Activated CD8-positive, alpha-beta memory T cell treated with anti-CD3 and anti-CD28 coated beads, Interleukin-2, amount 50 U/mL, for 48 hours (primary cell): ENCODE results near the gene BAZ1B.
"Not testable (repeated sequence)": the region's sequence is repeated elsewhere in the genome, so short reads cannot be mapped to it uniquely, and the experiment has no call there.

Experiments
- DNase-seq: peaks from one replicate; pipeline ENCODE4 v3.0.0-alpha.2; 2020

BAZ1B gene

DNA sequence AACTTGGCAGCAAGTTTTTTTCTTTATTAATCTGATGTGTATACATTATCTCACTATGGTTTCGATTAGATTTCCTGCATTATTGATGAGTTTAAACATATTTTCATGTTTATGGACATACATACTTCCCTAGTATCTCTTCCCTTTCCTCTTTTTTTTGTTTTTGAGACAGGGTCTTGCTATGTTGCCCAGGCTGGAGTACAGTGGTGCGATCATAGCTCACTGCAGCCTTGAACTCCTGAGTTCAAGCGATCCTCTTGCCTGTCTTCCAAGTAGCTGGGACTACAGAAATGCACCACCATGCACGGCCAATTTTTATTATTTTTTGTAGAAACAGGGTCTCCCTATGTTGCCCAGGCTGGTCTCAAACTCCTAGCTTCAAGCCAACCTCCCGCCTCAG, 18.9 kb downstream of the BAZ1B start:
- no peak for DNase-seq

DNA sequence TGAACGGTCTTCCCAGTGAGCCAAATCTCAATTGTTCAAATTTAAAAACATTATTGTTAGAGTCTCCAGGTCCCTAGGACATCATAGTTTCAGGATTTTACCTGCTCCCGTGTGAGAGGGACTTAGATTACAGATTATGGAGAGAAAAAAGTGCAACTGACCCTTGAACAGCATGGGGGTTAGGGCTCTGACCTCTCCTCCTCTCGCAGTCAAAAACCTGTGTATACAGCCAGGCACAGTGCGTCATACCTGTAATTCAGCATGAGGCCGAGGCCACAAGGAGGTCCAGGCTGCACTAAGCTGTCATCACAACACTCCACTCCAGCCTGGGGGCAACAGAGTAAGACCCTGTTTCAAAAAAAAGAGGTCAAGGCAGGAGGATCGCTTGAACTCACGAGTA, 25.5 kb downstream of the BAZ1B start:
- no peak for DNase-seq

DNA sequence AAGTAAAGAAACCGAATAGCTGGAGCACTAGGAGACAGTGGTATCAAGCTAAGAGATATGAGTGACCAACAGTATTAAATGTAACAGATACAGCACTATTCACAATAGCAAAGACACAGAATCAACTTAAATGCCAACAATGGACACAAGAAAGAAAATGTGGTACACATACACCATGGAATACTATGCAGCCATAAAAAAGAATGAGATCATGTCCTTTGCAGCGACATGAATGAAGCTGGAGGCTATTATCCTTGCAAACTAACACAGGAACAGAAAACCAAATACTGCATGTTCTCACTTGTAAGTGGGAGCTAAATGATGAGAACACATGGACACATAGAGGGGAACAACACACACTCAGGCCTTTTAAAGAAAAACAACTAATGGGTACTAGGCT, 26.6 kb downstream of the BAZ1B start:
- DNase-seq, result not testable (repeated sequence)

DNA sequence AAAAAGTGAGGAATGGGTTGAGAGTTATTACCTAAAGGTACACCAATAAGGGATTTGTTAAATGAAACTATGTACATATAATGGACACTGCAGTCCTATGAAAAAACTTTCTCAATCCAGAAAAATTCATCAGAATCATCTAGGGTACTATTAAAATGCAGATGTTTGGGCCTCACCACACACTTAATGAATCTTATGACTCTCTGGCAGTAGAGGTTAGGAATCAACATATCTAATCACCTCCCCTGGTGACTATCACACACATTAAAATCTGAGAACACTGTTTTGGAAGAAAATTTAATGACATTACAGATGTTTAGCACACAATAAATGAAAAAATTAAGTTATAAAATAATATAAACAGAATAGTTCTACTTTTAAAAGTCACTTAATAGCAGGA, 32.1 kb downstream of the BAZ1B start:
- DNase-seq, result no peak

DNA sequence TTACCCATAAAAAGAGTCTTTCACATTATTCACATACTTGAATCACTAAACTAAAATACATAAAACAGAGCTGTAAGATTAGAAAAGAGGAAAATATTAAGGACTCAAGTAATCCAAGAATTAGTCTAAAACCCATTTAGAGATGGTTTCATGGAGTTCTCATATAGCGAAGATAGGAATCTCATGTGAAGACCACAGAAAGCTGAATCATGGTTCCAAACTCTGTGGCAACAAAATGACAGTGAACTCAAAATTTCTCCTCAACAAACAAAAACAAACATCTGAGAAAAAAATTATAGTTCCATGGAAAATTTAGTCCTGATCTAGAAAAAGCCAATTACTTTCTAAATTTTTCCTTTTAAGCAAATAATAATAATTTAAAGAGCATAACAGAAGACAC, 34.6 kb downstream of the BAZ1B start:
- no peak for DNase-seq

DNA sequence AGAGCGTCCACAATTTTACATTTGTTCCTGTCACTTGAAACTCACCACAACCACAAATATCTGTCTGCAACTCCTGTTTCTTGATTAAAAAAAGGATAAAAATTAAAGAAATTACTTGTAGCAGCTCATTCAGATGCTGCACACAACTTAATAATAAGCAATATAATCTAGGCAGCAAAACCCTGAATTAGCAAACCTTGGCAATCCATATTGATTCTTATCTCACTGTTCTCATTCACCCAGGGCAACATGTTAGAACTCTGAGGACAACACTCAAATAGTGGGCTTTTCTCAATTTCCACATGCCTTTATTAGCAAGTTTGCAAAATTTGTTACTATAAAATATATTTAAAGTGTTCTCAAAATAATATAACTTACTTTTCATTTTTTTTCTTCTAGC, 38.9 kb downstream of the BAZ1B start:
- no peak for DNase-seq

DNA sequence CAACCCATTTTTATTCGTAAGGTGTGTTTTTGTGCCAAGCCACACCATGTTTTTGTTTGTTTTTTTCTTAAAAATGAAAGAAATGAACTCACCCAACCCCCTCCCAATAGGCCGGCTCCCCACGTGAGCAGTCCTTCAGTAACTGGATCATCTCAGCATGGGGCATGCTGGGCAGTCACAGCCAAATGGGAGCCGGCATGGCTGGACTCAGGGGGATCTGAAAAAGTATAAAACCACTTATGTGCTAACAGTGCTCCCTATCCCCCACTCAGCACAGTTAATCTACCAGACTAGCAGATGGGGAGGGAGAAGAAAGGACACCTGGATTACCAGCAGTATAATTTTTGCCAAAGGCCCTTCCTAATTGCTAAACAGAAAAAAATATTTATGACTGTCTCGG, 39.3 kb downstream of the BAZ1B start:
- no peak for DNase-seq

DNA sequence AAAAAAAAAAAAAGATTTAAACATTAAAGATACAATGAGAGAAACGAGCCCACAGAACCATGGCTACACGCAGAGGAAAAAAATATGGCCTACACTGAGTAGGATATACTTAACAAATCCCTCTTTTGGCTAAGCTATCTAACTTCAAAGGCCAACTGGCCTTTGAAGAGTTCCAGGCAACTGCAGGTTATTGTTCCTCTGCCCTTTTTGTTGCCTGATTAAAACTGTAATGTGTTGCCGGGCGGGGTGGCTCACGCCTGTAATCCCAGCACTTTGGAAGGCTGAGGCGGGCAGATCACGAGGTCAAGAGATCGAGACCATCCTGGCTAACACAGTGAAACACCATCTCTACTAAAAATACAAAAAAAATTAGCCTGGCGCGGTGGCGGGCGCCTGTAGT, 40.6 kb downstream of the BAZ1B start:
- not testable (repeated sequence) for DNase-seq

DNA sequence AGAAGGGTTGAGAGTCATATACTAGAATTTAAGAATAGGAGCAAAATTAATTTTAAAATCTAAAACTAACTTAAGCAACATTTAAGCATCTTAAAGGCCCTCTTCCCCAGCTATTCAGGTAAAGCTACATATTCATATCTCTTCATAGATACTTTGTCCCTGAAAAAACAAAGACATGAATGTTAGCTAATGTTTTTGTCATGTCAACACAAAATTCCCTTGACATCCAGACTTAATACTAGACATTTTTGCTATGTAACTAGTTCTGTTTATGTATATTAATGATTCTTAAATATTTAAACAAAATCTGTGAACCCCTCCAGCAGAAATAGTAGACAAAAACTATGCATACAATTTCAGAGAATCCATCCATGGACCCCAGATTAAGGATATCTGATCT, 43.5 kb downstream of the BAZ1B start:
- no peak for DNase-seq

DNA sequence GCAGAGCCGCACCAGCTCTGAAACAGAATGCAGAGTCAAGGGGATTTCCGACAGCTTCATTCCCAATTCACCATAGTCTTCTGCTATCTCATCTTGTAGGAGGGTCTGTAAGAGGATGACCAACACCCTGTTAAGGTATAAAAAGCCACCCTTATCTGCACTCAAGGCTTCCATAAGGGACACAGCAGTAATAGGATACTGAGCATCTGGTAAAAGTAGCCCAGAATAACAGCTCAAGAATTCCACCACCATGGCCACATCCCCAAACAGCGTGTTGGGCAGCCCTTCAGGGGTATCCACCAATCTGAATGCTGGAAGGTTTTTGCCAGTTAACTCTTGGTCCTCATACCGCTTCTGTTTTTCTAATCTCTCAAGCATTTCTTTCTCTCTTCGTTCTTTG, 44.7 kb downstream of the BAZ1B start:
- DNase-seq, result no peak

DNA sequence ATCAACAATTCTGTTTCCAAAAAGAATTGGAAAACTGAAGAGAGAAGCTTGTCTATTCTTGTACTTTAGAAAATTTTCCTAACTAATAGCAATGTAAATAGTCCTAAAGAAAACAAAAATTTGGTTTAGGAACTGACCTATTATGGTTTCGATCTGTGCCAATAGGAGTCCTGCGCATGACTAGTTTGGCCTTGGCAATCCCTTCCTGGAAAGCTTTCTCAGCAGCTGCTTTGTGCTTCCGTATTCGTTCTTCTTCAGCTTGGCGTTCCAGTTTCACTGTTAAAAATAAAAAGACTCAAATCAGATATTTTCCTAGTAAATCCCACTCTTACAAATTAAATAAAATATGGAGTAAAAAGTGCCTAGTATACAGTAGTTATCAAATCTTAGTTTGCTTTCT, 51.9 kb downstream of the BAZ1B start:
- no peak for DNase-seq

DNA sequence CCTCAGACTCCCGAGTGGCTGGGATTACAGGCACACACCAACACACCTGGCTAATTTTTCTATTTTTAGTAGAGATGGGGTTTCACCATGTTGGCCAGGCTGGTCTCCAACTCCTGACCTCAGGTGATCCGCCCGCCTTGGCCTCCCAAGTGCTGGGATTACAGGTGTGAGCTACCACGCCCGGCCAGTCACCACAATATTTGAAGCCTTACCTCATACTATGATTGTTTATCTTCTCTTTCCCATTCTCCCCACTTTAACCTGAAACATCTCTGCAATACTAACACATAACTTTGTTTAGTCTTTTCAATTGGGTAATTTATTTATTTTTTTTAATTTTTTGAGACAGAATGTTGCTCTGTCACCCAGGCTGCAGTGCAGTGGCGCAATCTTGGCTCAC, 55.0 kb downstream of the BAZ1B start:
- not testable (repeated sequence) for DNase-seq

DNA sequence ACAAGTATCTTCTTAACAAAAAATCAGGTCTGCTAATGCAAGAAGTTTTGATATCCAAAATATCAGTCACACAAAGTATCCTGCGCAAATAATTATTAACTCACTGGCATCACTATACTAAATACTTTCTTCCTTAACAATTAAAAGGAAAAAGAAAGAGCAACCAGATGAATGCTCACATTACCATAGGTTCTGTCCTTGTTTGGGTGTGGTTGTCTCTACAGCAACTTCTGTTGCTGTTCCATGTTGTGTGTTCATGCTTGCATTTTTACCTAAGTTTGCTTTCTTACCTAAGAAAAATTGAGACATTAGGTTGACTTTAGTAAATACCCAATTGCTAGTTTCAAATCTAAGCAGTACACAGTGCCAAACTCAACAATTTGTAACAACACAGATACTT, 56.0 kb downstream of the BAZ1B start:
- no peak for DNase-seq

DNA sequence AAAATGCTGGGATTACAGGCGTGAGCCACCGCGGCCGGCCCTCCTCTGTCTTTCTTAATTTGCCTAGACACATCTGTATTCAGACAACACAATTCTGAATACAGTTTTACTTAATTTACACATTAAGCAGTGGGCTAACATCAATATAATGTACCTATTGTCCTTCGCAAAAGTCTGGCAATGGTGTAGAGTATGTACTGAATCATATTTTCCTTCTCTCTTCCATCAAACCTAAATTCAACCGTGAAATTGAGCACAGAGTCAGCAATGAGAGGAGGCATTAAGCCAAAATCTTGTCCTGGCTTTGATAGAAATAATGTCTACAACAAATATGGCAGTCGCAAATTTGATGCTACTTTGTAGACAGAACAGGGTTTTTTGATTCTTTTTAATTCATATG, 58.1 kb downstream of the BAZ1B start:
- no peak for DNase-seq

DNA sequence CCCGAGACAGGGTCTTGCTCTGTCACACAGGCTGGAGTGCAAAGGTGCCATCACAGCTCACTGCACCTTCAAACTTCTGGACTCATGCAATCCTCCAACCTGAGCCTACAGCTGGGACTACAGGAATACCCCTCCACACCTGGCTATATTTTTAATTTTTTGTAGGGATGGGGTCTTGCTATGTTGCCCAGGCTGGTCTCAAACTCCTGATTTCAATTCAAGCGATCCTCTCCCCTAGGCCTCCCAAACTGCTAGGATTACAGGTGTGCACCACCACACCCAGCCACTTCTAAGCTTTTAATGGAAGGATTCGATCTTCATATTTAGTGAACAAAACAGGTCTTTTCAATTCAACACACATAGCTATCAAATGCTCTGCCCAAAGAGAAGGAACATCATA, 58.8 kb downstream of the BAZ1B start:
- DNase-seq, result no peak

DNA sequence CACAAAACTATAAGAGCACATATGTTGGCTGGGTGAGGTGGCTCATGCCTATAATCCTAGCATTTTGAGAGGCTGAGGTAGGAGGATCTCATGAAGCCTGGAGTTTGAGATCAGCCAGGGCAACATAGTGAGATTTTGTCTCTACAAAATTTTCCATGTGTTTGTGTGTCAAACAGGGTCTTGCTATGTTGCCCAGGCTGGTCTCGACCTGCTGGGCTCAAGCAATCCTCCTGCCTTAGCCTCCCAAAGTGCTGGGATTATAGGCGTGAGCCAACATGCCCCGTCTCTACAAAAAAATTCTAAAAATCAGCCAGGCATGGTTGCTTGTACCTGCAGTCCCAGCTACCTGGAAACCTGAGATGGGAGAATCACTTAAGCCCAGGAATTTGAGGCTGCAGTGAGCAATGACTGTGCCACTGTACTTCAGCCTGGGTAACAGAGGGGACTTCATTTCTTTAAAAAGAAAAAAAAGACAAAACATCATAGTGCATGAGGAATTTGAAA, 60.3 kb downstream of the BAZ1B start:
- DNase-seq, result no peak

DNA sequence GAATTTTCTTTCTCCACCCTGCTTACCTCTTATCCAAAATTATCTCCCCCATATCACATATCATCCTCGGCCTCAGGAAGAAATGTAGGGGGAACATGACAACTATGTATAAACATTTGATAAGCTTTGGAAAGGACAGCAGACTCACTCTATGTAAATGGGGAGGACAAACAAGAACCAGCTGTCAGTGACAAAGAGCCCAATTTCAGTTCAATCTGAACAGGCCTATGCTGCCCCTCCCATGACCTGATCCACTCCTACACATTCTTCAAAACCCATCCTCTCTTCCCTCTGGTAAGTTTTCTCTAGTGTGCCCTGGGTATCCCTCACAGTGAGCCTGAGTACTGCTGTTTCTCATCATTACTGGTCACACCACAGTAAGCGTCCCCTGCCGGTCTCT, 67.7 kb downstream of the BAZ1B start:
- no peak for DNase-seq

DNA sequence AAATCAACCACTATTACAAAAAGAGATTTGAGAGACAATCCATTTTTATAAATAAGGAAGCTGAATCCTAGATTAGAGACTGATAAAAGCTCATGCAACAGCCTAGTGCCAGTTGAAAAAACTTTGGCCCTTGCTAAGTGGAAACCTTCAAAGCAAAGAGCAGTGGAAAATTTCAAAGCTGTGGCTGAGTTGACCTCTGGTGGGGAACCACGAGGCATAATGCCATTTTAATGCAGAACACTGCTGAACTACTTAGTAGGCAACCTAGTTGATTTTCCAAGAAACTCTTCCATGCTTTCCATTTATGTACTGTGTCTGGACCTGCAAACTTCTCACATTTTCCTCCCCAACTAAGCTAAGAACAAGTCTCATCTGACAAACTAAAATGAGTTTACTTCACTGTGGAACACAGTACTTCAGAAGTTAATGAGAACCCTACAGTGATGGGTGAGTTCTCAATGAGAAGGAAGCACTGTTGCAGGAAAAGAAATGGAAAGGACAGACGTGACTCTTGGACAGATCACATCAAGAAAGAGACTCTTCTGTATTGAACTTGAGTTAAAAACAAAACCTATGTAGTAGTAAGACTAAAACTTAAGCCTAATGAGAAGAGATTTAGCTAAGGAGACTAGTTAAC, 69.0 kb downstream of the BAZ1B start:
- DNase-seq, result no peak

DNA sequence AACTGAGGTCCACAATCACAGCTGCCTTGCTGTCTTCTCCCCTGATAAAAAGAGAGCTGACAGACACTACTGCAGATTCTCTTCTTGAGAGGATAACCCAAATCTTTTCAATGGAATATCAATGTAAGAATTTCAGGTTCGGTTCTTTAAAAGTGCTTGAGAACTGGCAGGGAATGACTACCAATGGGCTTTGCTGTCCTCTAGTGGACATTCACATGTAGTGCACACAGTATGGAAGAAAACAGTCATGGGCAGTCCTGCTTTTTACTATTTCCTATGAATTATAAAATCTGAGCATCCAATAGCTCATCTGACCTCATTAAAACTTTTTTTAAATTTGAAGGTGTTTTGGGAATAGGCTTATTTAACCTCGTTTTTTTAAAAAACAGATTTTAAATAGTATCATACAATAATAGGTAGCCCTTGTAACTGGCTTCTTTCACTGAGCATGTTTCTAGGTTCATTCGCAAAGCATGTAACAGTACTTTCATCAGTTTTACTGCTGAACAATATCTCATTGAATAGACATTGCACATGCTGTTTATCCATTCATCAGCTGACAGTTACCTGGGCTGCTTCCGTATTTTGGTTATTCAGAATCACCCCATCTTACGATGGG, 70.2 kb downstream of the BAZ1B start:
- DNase-seq, result no peak

DNA sequence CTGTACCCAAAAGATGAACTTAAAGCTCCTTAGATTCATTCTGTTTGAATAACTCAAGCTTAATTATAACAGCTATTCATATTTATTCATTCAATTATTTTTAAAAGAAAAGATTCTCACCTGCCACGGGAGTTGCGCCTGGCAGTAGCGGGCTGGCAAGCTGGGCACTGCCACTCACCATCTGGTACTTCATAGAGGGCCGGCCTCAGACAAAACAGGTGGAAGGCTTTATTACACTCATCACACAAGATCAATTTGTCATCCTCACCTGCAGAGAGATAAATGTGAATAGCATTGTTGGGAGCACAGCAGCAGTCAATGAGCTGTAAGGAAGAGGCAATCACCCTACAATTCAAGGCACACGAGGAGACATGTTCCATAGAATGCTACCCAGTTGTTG, 72.7 kb downstream of the BAZ1B start:
- no peak for DNase-seq

DNA sequence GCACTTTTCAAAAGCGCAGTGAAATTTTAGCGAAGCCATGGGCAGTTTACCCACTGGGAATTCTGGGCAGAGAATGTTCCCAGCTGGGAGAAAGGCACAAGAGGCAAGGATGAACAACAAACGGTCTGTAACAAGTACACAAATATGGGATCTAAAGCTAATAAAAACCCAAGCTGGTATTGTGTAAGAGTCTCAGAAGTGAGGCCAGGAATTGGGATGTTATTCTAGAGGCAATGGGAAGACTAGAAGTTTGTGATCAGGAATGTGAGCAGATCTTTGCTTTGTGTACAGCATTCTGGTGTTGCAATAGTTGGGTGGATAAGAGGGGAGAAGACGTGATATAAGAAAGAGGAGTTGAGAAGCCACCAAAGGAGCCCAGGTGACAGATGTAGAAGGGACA, 73.5 kb downstream of the BAZ1B start:
- DNase-seq, result no peak

DNA sequence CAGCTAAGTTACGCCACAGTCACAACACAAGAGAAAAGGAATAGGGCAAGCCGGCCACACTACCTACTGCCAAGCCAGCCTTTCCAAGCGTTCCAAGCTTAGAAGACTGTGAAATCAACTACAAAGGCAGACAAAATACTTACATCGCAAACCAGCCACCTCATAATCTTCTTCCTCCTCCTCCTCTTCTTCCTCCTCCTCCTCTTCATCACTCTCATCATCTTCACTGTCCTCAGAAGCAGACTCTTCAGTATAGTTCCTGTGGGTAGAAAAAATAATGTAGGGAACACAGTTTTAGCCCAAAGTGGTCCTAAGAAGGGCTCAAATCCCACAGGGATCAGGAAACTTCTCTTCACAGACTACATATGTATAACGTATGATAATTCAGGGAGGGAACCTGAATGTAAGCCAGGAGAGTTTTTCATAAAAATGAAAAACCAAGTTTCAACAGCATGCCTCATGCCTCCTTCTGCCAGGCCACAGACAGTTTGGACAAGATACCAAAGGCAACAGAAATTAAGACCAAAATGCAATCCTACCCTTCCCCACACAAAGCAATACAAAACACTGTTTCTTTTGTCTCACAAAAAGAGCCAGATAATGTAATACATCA, 74.9 kb downstream of the BAZ1B start:
- DNase-seq, result no peak

DNA sequence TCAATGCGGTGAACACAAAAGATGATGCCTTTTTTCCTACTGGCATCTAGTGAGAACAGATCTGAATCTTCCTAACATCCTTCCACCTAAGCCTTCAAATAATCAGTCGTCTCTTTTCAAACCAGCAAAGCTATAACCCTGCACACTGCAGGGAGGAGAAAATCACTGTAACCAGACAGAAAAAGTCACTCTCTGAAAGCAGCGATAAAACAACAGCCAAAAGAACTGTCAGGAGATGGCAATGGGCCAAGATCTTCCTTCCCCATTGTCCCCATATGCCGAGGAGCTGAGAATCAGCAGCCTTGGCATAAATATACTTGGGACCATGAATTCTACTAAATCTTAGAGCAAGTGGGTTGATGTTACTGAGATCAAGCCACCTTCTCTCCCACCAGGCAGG, 75.4 kb downstream of the BAZ1B start:
- no peak for DNase-seq

DNA sequence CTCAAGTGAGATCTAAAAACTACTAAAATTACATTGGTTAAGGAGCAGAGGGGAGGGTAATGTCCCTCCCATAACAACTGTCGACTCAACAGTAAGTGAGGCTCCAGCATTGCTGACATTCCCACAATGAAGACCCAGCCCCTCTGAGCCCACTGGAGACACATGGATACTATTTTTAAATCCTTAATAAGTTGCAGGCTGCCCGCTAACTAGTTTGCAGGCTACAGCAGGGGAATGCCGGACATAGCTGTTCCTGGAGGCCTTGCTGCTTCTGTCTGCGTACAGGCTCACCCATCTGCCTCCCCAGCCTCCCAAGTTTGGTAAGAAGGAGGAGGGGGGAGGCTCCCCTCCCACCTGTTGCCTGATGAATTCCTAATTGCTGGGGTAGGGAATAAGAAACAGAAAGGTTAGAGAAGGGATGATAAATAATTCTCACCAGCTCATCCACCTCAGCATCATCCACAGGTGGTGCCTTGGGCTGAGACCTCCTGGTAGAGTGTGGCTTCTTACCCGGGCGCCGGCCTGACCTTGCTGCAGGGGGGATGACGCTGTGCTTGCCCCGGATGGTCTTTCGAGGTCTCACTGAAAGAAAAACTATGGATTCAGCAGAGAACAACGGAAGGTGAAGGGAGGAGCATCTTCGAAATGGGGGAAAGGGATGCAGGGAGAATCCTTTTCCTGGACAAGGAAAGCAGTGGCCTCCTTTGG, 78.4 kb downstream of the BAZ1B start:
- no peak for DNase-seq
